GM23248 (cell line): ENCODE data around the gene SUMF1. TPM values are rescaled to one million over a fixed set of nuclear protein-coding genes. Genes with fewer than 3 reads are reported as not detected.

Experiments used
- DNase-seq: peaks from one replicate; pipeline ENCODE4 v3.0.0-alpha.2; 2015
- H2AFZ ChIP-seq: fragments of 200-600 bp; sonication (generic); 2 replicates; pipeline ENCODE4 v1.6.1; 2016; ENCODE audit warnings: antibody characterized with exemption
- H3F3A ChIP-seq: fragments of 200-600 bp; sonication (generic); 2 replicates; pipeline ENCODE4 v1.6.1; 2016; ENCODE audit warnings: mild to moderate bottlenecking, antibody characterized with exemption, mixed run types; ENCODE audit not compliant: insufficient read depth
- H3K27ac ChIP-seq: fragments of 200-600 bp; sonication (generic); 2 replicates; pipeline ENCODE4 v1.5.1; 2016; ENCODE audit warnings: mild to moderate bottlenecking
- H3K27me3 ChIP-seq: fragments of 200-600 bp; sonication (generic); replicated peaks from 2 replicates; pipeline ENCODE4 v1.6.1; 2016; ENCODE audit warnings: mild to moderate bottlenecking; ENCODE audit not compliant: insufficient read depth
- H3K36me3 ChIP-seq: fragments of 200-600 bp; sonication (generic); 2 replicates; pipeline ENCODE4 v1.6.1; 2016; ENCODE audit warnings: low read depth, mild to moderate bottlenecking
- H3K4me1 ChIP-seq: fragments of 200-600 bp; sonication (generic); 2 replicates; pipeline ENCODE4 v1.6.1; 2016; ENCODE audit warnings: mild to moderate bottlenecking; ENCODE audit not compliant: insufficient read depth
- H3K4me2 ChIP-seq: fragments of 200-600 bp; sonication (generic); one replicate; pipeline ENCODE4 v1.6.1; 2016; ENCODE audit warnings: mild to moderate bottlenecking; ENCODE audit not compliant: unreplicated experiment
- H3K4me3 ChIP-seq: fragments of 200-600 bp; sonication (generic); 2 replicates; pipeline ENCODE4 v1.5.1; 2016; ENCODE audit warnings: mild to moderate bottlenecking
- H3K79me2 ChIP-seq: fragments of 200-600 bp; sonication (generic); 2 replicates; pipeline ENCODE4 v1.6.1; 2016; ENCODE audit warnings: mild to moderate bottlenecking; ENCODE audit not compliant: insufficient read depth
- H3K9ac ChIP-seq: fragments of 200-600 bp; sonication (generic); 2 replicates; pipeline ENCODE4 v1.6.1; 2016; ENCODE audit warnings: mild to moderate bottlenecking
- H3K9me2 ChIP-seq: fragments of 200-600 bp; sonication (generic); 2 replicates; pipeline ENCODE4 v1.6.1; 2016; ENCODE audit warnings: mixed run types, mild to moderate bottlenecking, moderate library complexity; ENCODE audit not compliant: insufficient read depth
- H3K9me3 ChIP-seq: fragments of 200-600 bp; sonication (generic); one replicate; pipeline ENCODE4 v1.6.1; 2017; ENCODE audit warnings: low read depth
- H4K20me1 ChIP-seq: fragments of 200-600 bp; sonication (generic); 2 replicates; pipeline ENCODE4 v1.6.0; 2016; ENCODE audit not compliant: insufficient read depth
- EZH2 ChIP-seq: fragments of 200-600 bp; sonication (generic); IDR thresholded peaks from 2 replicates; pipeline ENCODE4 v1.6.1; 2018; ENCODE audit warnings: antibody characterized with exemption, mild to moderate bottlenecking; ENCODE audit not compliant: insufficient read depth, poor library complexity, severe bottlenecking
- EZH2phosphoT487 ChIP-seq: fragments of 200-600 bp; sonication (generic); IDR thresholded peaks from 2 replicates; pipeline ENCODE4 v1.6.1; 2018; ENCODE audit warnings: antibody characterized with exemption, moderate library complexity, mild to moderate bottlenecking, low read depth; ENCODE audit not compliant: insufficient read depth
- WGBS, 2 experiments: methylation state at CpG; one replicate each; pipeline ENCODE4 v1.1.6; 2015 to 2017; ENCODE audit warnings: low lambda C conversion rate in 2 of 2, low coverage in 1 of 2; ENCODE audit errors: missing lambda C conversion rate in 2 of 2; 5-methylcytosine and 5-hydroxymethylcytosine counted together
- in situ Hi-C: fragments of 300-500 bp; cut with MboI; formaldehyde crosslinking; loops from 2 replicates; pipeline ENCODE4 v1.15.0; 2020
- polyA plus RNA-seq: library from polyadenylated mRNA; unstranded; fragments of >200 nt; fragmentation: Nextera tagmentation; extraction: Ambion mirVana; gene quantifications from 2 replicates; pipeline ENCODE4 v1.2.1, GENCODE V29; 2016
- total RNA-seq: library from RNA; depleted of rRNA; stranded (reverse); fragments of >200 nt; shearing (Covaris generic); gene quantifications from 2 replicates; pipeline ENCODE4 v1.2.3, GENCODE V29; 2014

The SUMF1 gene
- total and polyA plus RNA-seq, 2 experiments from 2014 or later = 55.3 to 88.1 TPM

GRCh38 chr3:4449043-4449805 is 17.8 kb downstream of the SUMF1 start:
- peaks cover 3% of the 10 kb centered on the region; the same call in 1 of the 2 replicates for H3K9me2 ChIP-seq
- no peak for DNase-seq
- no peak overlapping the region for H3K9ac ChIP-seq
- TF ChIP-seq EZH2 = no peak
- TF ChIP-seq EZH2phosphoT487 = no peak
- no peaks in the 10 kb centered on the region for H3F3A ChIP-seq
- no peaks in the 10 kb centered on the region for H3K4me1 ChIP-seq
- in situ Hi-C loops = no loop called here
- H3K27me3 ChIP-seq = no peaks in the 10 kb centered on the region
- H3K4me3 ChIP-seq = no peak overlapping the region
- H3K9me3 ChIP-seq = no peaks in the 10 kb centered on the region
- H3K36me3 ChIP-seq = no peaks in the 10 kb centered on the region; the same call in 1 of the 2 replicates
- no peaks in the 10 kb centered on the region for H3K79me2 ChIP-seq
- H3K4me2 ChIP-seq = no peak overlapping the region
- H4K20me1 ChIP-seq = no peaks in the 10 kb centered on the region
- no peak overlapping the region for H2AFZ ChIP-seq
- 52 to 54% methylated on average over 5 of the region's 5 CpGs for WGBS, 2 experiments
- H3K27ac ChIP-seq = no peak overlapping the region

GRCh38 chr3:4448187-4448586 is 18.9 kb downstream of the SUMF1 start:
- Histone ChIP-seq H3K27ac (no peak overlapping the region), H3K9ac (no peak overlapping the region), H4K20me1 (no peaks in the 10 kb centered on the region), H3K4me2 (no peak overlapping the region), H3K4me1 (no peaks in the 10 kb centered on the region), H3K79me2 (no peaks in the 10 kb centered on the region), H3K4me3 (no peak overlapping the region), H3K9me3 (no peaks in the 10 kb centered on the region), H2AFZ (no peak overlapping the region), H3K27me3 (no peaks in the 10 kb centered on the region), H3K36me3 (no peaks in the 10 kb centered on the region; the same call in 1 of the 2 replicates), H3F3A (no peaks in the 10 kb centered on the region), H3K9me2 (peaks cover 3% of the 10 kb centered on the region; the same call in 1 of the 2 replicates)
- no peak for TF ChIP-seq EZH2phosphoT487
- DNase-seq = no peak
- in situ Hi-C loops = no loop called here
- WGBS, 2 experiments = 65 to 69% methylated on average over 6 of the region's 6 CpGs

- peaks cover 3% of the 10 kb centered on the region; the same call in 1 of the 2 replicates for H3K9me2 ChIP-seq
- no peak for DNase-seq
- H4K20me1 ChIP-seq = no peaks in the 10 kb centered on the region
- H3F3A ChIP-seq = no peaks in the 10 kb centered on the region
- no peak overlapping the region for H3K4me3 ChIP-seq
- H3K9ac ChIP-seq = no peak overlapping the region
- no peak overlapping the region for H2AFZ ChIP-seq
- H3K4me2 ChIP-seq = no peak overlapping the region
- no peaks in the 10 kb centered on the region for H3K27me3 ChIP-seq
- H3K79me2 ChIP-seq = no peaks in the 10 kb centered on the region
- H3K27ac ChIP-seq = no peak overlapping the region
- H3K4me1 ChIP-seq = no peaks in the 10 kb centered on the region
- 62 to 70% methylated on average over 3 of the region's 3 CpGs for WGBS, 2 experiments
- no peak for TF ChIP-seq EZH2phosphoT487
- TF ChIP-seq EZH2 = no peak
- in situ Hi-C loops = no loop called here
- no peaks in the 10 kb centered on the region; the same call in 1 of the 2 replicates for H3K36me3 ChIP-seq
- H3K9me3 ChIP-seq = no peaks in the 10 kb centered on the region
Measured at GRCh38 chr3:4447295-4447999, 19.6 kb downstream of the SUMF1 start.

- no peak overlapping the region for H3K27ac ChIP-seq
- in situ Hi-C loops = no loop called here
- H2AFZ ChIP-seq = no peak overlapping the region
- H3K4me3 ChIP-seq = no peak overlapping the region
- DNase-seq = no peak
- no peaks in the 10 kb centered on the region; the same call in 1 of the 2 replicates for H3K36me3 ChIP-seq
- TF ChIP-seq EZH2phosphoT487 = no peak
- TF ChIP-seq EZH2 = no peak
- H3K79me2 ChIP-seq = no peaks in the 10 kb centered on the region
- H3K9ac ChIP-seq = no peak overlapping the region
- H3K4me2 ChIP-seq = no peak overlapping the region
- WGBS, 2 experiments = 85 to 91% methylated on average over 6 of the region's 6 CpGs
- no peaks in the 10 kb centered on the region for H3K9me3 ChIP-seq
- H3K27me3 ChIP-seq = no peaks in the 10 kb centered on the region
- H3F3A ChIP-seq = no peaks in the 10 kb centered on the region
- no peaks in the 10 kb centered on the region for H3K9me2 ChIP-seq
- H3K4me1 ChIP-seq = peaks cover 5% of the 10 kb centered on the region; the same call in 1 of the 2 replicates
- no peaks in the 10 kb centered on the region for H4K20me1 ChIP-seq
Measured at GRCh38 chr3:4440951-4441350, 26.1 kb downstream of the SUMF1 start.
